GM21360 (cell line): ENCODE data around the gene BORCS5.

Experiments
- ATAC-seq: cut with Tn5 transposase; IDR thresholded peaks from one replicate; pipeline ENCODE4 v1.9.1; 2021; ENCODE audit warnings: mild to moderate bottlenecking, moderate library complexity; ENCODE audit not compliant: unreplicated experiment

Gene BORCS5

DNA sequence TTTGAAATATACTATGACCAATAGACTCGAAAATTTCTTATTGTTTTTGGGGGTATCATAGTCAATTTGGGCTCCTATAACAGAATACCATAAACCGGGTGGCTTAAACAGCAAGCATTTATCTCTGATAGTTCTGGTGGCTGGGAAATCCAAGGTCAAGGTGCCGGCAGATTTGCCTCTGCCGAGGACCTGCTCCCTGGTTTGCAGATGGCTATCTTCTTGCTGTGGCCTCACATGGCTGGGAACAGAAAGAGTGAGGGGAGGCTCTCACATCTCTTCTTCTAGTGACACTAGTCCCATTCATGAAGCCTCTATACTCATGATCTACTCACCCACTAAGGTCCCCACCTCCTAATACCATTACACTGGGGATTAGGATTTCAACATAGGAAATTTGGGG, 70.7 kb downstream of the BORCS5 start:
- no peak for ATAC-seq

DNA sequence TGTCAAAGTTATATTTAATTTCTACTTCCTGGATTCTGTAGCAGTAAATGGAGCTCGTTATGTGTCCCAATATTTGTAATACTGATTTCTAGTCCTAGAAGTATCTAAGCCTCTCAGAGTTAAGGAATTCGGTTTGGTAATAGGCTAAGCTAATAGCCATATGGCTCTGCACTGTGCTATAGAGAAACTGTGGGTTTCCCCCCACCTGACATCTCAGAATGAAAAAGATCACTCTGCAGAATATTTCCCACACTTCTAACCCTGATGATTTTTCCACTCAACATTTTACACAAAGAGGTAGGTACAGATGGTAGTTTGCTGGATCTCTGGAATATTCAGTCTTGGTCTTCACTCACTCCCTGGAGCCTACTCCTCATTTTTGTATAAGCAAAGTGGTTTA, 71.2 kb downstream of the BORCS5 start:
- no peak for ATAC-seq

DNA sequence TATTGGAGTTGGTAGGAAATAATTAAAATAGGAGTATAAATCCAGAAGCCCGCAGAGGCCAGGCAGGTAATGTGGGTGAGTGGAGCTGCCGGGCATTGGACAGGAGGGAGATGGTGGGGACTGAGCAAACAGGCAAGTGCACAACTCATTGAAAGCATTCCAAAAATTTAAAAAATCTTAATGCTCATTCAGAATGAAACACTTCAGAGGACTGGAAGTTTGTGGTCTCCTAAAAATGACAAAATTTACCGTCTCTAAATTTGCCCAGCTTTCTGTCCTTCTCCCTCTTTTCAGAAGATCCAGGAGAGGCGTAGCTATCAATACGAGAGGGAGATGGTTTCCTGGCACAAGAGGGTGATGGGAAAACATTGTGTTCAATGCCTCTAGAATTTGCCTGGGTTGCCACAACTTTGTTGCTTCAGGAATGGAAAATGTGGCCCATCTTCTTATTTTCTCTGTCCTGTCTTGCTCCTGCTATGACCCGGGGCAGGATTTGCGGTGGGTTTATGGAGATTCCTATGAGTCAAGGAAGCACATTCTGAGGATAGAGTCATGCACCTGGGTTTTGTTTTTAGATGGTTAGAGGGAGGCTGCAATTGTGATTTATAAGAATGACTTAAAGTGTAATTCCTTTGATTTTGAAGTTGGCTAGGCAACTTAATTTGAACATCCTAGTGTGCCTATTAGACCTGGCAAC, 72.2 kb downstream of the BORCS5 start:
- ATAC-seq: no peak

DNA sequence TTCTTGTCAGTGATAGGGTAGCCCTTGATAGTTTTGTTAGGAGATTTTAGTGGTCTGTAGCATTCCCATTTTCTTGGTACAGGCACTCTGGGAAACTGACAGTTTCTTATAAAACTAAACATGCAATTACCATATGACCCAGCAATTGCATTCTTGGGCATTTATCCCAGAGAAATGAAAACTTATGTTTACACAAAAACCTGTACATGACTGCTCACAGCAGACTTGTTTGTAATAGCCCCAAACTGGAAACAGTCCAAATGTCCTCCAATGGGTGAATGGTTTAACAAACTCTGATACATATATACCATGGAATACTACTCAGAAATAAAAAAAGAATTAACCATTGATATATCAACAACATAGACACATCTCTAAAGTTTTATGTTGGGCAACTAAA, 75.5 kb downstream of the BORCS5 start:
- ATAC-seq: no peak

DNA sequence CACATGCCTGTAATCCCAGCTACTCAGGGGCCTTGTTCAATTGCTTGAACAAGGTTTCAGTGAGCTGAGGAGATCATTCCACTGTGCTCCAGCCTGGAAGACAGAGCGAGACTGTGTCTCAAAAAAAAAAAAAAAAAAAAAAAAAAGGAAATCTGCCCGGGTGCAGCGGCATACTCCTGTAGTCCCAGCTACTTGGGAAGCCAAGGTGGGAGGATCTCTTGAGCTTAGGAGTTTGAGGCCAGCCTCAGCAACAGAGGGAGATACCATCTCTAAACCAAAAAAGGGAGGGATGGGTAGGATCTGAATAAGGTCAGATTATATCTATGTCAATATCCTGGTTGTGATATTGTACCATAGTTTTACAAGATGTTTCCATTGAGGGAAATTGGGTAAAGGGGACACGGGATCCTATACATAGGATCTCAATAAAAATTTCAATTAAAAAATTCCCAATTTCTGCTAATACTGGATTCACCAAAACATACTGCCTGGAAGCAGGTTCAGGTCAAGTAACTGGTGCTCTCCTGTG, 76.4 kb downstream of the BORCS5 start:
- ATAC-seq: no peak

DNA sequence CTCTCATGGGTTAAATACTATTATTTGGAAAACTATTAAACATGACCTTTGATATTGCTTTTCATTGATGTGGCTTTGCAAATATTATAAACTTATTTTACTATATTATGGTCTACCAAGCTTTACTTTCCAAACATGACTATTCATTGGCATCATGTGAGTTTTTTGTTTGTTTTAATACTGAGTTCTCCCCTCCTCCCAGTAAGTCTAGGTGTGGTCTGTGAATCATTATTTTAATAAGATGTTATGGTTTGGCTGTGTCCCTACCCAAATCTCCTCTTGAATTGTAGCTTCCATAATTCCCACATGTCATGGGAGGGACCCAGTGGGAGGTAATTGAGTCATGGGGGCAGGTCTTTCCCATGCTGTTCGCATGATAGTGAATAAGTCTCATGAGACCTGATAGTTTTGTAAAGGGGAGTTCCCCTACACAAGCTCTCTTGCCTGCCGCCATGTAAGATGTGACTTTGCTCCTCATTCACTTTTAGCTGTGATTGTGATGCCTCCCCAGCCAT, 80.0 kb downstream of the BORCS5 start:
- ATAC-seq: no peak

DNA sequence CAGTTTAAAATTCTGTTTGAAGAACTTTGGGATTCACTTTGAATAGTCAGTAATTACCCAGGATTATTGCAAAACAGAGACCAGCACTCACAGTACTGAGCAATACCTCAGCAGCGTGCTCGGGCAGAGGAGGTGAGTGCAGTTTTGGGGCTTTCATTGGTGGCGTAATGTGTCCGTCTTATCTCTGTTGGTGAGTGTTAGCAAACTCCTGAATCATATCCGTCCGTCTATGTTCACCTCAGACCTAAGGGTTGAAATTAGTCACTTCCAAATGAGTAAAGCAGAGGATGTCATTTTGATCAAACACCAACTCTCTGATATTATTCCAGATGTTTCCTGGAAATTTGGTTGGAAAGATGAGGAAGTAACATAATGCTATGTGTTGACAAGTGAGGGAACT, 82.8 kb downstream of the BORCS5 start:
- ATAC-seq: no peak

DNA sequence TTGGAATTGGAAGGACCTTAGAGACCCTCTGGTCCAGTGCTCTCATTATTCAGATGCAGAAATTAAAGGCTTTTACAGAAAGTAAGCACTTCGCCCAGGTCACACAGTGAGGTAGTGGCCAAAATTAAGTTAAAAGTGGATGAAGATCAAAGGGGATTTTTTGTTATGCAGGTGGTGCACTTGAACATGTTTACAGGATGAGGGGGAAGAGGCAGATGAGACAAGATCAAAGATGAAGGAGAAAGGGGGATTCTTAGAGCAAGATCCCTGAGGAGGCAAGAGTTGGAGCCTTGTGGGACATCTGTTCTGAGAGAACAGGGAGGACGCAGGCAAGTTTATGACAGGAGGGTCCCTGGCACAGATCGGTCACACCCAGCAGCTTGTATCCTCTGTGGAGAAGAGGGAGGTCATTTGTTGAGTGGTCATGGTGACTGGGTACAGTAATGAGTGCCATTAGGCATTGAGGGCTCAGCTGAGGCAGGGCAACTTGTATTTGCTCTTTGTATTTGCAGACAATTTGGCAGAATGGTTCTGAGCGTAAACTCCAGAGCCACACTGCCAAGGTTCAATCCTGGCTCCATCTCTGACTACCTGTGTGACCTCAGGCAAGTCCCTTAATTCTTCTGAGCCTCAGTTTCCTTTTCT, 84.0 kb downstream of the BORCS5 start:
- ATAC-seq: no peak

DNA sequence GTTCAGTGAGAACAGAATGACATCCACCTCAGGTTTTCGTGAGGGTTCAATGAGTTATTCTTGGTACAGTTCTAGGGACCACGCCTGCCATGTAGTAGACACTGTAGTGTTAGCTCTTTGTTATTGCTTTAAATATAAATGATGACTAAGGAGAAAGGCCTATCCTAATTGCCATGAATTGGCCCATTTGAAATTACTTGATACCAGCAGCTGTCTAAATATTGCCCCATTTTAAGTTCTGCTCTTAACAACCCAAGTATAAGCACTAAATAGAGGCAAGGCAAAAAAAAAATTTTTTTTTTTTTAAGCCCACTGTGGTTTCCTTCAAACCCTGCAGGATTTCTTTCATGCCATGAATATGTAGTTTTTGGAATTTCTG, 84.5 kb downstream of the BORCS5 start:
- no peak for ATAC-seq

DNA sequence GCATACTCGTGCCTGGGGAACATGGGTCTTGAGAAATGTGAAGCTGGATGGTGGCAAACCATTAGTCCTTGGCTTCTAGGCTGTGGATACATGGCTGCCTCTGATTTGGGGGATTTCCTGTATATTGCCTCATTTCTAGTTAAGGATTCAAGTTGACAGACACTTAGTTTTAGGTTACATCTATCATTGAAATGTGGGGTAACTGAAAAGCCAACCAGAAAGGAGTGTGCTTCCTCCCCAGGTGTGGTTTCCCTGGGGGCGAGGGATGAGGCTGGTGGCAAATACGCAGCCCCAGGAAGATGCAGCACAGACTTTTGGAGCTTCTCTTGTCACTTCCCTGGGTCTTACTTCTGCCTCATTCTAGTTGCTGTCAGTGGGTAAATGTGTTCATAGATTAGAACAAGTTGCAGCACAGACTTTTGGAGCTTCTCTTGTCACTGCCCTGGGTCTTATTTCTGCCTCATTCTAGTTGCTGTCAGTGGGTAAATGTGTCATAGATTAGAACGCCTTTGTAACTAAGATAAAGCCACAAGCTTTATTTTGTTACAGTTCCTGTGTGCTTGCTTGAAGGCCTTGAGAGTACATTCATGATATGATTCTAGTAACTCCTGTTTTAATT, 85.1 kb downstream of the BORCS5 start:
- ATAC-seq: no peak

DNA sequence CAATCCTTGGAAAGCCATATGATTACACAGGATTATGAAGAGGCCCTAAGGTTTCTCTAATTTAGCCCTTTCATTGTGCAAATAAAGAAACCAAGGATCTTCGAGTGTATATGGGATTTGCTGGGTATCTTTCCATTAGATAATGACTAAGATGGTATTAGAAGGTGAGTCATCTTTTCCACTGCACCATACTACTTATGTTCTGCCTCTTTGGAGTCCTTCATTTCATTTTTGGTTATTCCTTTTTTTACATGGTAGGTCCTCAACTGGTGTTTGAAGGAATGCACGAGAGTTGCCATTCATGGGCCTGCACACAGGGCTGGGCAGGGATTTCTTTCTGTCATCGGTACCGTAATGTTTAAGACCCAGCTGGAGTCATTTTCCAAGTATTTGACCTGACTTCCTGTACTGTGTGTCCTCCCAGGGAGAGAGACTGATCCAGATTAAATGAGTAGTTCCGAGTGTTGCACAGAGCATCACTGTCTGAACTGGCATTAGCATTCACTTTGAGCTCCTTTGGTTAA, 85.7 kb downstream of the BORCS5 start:
- no peak for ATAC-seq

DNA sequence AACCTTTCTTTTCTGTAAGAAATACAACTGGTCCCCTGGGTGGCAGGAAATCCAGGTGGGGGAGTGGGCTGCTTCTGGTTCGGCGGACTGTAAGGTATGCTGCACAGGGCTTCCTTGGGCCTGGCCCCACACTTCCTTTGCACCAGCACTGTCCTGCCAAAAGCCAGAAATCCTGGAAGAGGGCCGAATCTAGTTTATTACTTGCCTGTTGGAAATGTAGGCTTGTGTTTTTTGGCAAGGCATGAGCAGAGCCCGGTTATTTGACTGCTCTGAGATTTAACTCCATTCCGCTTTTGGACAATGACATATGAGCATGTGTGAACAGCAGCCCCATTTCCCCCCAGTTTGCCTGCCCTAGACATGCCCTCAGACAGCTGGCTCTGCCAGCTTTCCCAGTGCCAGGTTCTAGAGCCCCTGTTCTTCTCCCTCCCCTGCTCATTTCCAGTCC, 86.6 kb downstream of the BORCS5 start:
- ATAC-seq: no peak

DNA sequence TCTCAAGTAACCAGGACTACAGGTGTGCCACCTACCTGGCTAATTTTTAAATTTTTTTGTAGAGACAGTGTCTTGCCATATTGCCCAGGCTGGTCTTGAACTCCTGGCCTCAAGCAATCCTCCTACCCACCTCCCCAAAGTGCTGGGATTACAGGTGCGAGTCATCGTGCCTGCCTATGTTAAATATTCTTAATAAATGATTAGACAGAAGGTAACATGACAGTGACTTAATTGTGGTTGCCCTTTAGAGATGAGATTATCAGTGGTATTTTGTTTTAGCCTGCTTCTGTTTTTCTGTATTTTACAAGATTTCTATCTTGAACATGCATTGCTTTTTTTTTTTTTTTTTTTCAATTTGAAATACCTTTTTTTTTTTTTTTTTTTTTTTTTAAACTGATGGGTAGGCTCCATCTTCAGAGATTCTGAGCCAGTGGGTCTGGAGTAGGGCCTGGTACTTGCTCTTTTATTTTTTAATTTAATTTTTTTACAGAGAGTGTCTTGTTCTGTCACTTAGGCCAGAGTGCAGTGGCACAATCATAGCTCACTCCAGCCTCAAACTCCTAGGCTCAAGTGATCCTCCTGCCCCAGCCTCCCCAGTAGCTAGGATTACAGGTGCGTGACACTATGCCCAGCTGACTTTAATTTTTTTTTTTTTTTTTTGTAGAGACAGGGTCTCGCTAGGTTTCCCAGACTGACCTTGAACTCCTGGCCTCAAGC, 88.4 kb downstream of the BORCS5 start:
- ATAC-seq: no peak

DNA sequence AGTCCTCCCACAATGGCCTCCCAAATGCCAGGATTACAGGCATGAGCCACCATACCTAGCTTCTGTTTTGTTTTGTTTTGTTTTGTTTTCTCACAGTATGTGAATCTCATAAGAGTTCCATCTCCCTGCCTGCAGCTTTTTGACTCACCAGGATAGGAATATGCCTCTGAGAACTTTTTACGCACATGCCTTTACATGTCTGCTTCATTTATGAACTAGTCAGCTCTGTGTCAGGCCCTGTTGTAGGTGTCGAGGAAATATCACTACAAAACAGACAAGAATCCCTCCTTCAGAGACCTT, 89.0 kb downstream of the BORCS5 start:
- ATAC-seq: no peak

DNA sequence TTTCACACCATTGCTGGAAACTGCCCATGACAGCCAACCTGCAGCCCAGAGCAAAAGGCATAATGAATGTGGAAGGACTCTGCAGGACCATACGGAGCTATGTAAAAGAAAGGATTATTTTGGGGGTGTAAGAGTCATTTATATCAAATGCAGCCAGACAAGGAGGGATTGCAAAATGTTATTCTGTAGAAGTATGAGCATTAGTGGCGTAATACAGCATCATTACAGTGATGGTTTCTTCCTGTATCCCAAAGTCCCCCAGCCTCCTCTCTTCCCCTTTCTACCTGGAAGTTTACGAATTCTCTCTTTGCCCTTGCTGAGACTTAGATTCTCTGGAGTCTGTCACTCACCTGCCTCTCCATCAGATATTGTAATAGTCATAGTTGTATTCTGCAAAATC, 89.9 kb downstream of the BORCS5 start:
- ATAC-seq: no peak

DNA sequence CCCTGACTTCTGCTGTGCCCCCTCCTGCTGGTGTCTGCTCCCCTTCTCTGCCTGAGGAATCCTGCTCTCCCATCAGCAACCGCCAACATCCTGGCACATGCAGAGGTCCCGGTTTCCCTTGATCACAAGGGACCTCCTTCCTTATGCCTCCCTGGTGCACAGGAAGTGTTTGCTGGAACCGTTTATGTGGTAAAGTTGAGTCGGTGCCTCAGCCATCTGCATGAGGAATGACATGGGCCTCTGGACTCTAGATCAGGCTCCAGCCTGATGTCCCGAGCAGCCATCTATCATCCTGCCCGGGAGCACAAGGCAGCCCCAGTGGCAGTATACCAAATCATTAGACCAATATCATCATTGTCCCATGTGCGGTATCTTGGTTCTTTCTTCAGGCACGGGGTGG, 90.4 kb downstream of the BORCS5 start:
- ATAC-seq: no peak

DNA sequence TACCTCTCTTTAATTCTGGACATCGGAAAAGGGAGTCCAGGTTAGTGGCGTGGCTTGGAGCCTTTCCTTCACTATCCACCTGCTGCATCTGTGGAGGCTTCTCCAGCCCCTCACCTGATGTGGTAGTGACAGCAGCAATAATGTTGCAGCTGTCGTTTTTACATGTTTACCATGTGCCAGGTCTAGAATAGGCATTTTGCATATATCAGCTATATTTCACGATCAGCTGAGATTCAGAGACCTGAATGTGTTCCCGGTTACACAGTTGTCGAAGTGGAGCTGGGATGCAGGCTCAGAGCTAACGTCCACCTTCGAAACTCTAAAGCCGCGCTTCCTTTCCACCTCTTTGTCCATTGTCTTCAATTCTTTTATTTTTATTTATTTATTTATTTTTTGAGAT, 91.0 kb downstream of the BORCS5 start:
- ATAC-seq: no peak

DNA sequence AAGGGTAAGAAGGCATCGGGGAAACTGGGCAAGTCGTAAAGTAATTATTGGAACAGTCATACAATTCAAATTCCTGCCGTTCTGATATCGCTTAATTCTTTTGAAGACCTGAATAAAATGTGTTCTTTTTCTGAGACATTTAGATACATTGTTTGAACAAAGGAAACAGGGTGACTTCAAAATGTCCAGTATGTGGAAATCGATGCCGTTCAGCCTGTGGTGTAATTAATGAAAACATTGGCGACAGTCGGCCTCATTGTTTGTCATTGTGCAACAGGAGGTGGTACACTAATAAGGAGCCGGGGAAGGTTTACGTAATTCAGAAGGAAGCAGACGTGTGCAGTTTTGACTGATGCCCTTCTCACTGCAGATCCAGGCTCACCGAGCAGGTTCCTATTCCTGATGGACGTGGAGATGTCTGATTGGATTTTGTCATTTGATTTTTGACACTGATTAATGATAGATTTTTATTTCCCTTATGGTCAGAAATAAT, 92.7 kb downstream of the BORCS5 start:
- no peak for ATAC-seq

DNA sequence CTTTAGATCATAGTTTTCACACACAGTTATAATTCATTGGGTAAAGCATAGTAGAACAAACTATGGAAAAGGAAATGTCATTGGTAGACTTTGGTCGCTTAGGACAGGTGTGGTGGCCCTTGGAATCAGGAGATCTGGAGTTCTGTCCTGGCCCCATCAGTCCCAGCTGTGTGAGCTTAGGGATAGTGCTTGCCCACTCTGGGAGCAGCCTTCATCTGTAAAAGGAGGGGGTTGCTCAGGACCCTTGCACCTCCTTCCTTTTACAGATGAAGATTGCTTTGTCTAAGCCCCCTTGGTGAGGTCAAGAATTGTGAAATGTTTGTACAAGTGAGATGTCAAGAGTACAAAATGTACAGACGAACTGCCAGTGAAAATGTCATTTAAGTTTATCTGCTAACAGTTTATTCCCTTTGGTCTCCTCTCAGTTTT, 93.2 kb downstream of the BORCS5 start:
- ATAC-seq: no peak

DNA sequence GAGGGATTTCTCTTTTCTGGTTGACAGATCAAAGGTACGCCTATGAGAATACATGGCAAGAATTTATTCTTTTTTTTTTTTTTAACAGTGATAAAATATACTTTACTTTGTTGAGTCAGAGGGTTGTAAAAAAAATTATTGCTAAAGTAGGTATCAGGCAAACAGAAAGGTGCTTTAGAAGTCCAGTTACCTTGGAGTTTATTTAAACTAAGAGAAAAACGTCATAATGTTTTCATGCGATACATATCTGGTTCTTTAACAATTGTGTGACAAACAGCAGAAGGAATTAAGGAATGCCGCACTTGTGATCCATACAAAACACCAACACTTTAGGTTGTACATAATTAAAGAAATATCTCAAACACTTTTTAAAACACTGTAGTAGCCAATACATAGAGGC, 94.2 kb downstream of the BORCS5 start:
- no peak for ATAC-seq

DNA sequence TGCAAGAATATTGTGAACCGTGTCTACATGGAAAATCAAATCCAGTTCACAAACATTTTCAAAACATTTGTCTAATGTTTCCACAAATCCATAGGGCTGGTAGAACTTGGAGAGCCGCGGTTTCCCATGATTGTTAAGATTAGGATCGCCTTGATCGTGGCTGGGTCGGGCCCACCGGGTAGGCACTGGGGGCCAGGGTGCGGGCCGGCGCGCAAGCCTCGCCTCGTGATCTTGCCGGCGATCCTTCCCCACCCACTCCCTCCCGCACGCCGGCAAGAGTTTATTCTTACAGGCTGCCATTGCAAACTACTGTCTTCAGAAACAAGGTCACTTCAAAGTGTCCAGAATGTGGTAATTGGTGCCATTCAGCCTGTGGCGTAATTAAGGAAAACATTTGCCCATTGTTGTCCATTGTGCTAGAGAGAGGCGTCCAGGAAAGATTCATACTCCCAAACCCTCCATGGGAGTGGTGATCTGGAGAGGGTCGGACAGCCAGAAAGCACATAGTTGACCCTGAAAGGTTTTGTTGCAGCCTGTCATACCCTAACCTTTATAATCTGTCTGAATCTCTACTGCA, 95.5 kb downstream of the BORCS5 start:
- ATAC-seq: no peak
